Activated CD4-positive, alpha-beta T cell treated with anti-CD3 and anti-CD28 coated beads, Interleukin-2, amount 10 ng/mL, durations not matched to agents 7 days and 5 days (primary cell): Measurements from ENCODE around the gene FBXO44. TPM values are rescaled to one million over a fixed set of nuclear protein-coding genes. Genes with fewer than 3 reads are reported as not detected.

Experiments
- CTCF ChIA-PET: fragments of 350-600 bp; sonication (Branson Sonifier 250); formaldehyde crosslinking; loops from one replicate; lab custom pipeline; 2021; ENCODE audit warnings: antibody characterized with exemption; lab: Charles Lee
- POLR2A ChIA-PET: fragments of 350-600 bp; sonication (Branson Sonifier 250); formaldehyde crosslinking; loops from one replicate; lab custom pipeline; 2021; ENCODE audit warnings: antibody characterized with exemption; lab: Charles Lee
- DNase-seq: peaks from one replicate; pipeline ENCODE4 v3.0.0-alpha.2; 2020
- H3K27ac Mint-ChIP-seq: one replicate; pipeline ENCODE4 v1.8.0; 2021; ENCODE audit warnings: mild to moderate bottlenecking, moderate library complexity, mixed read lengths
- H3K27me3 Mint-ChIP-seq: one replicate; pipeline ENCODE4 v1.8.0; 2021; ENCODE audit warnings: mixed read lengths
- H3K36me3 Mint-ChIP-seq: one replicate; pipeline ENCODE4 v1.8.0; 2021; ENCODE audit warnings: low read depth, mixed read lengths
- H3K4me1 Mint-ChIP-seq: one replicate; pipeline ENCODE4 v1.8.0; 2021; ENCODE audit warnings: mixed read lengths
- H3K4me3 Mint-ChIP-seq: one replicate; pipeline ENCODE4 v1.8.0; 2021; ENCODE audit warnings: mild to moderate bottlenecking, moderate library complexity, mixed read lengths
- H3K9me3 Mint-ChIP-seq: one replicate; pipeline ENCODE4 v1.8.0; 2021; ENCODE audit warnings: mixed read lengths
- total RNA-seq, 2 experiments: library from RNA; stranded (reverse); gene quantifications; one replicate each; pipeline ENCODE4 v1.2.3, GENCODE V29; 2021

The FBXO44 gene
- total RNA-seq, 2 experiments from 2014 or later = 32.6 to 37.8 TPM

- no peak for DNase-seq
- Mint-ChIP-seq H3K36me3 (no peaks in the 10 kb centered on the region), H3K27ac (no peak overlapping the region), H3K4me3 (no peak overlapping the region), H3K27me3 (peaks cover 7% of the 10 kb centered on the region), H3K4me1 (peaks cover 3% of the 10 kb centered on the region), H3K9me3 (no peaks in the 10 kb centered on the region)
- ChIA-PET CTCF (interaction anchor here (0.6 to 1.9 kb wide), 5 partner anchors 11 to 457 kb away, joined by 3 to 7 read pairs (median 4); no protein-coding TSS in a partner anchor), POLR2A (no interaction called here)
Measured at GRCh38 chr1:11708554-11709350, 54.1 kb downstream of the FBXO44 start.

DNA sequence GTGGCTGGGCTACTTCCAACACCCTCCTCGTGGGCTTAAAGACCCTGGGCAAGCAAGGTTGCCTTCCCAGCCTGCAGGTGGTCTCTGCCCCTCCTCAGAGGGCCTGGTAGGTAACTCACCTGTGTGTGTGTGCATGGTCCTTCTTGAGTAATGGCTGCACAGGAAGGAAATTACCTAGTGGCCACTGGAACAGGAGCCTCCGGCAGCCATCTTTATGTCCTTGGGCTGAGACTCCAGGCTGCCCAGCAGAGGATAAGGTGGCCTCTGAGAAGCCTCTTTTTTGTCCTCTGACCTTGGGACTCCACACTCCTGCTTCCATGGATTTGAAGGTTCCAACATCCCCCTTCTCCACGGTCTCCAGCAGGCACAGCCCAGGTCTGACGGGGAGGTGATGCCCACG, 56.8 kb downstream of the FBXO44 start:
- no peak for DNase-seq
- CTCF ChIA-PET = interaction anchor here (1.0 to 1.1 kb wide), 3 partner anchors 8 to 47 kb away, joined by 3 to 5 read pairs (median 3); no protein-coding TSS in a partner anchor
- Mint-ChIP-seq H3K27ac (no peak overlapping the region), H3K4me1 (peaks cover 3% of the 10 kb centered on the region), H3K4me3 (no peak overlapping the region), H3K27me3 (no peaks in the 10 kb centered on the region), H3K9me3 (no peaks in the 10 kb centered on the region), H3K36me3 (no peaks in the 10 kb centered on the region)
- POLR2A ChIA-PET = no interaction called here

GRCh38 chr1:11712285-11712684, 57.6 kb downstream of the FBXO44 start:
- ChIA-PET POLR2A (no interaction called here), CTCF (no interaction called here)
- no peak overlapping the region for H3K4me3 Mint-ChIP-seq
- H3K36me3 Mint-ChIP-seq = no peaks in the 10 kb centered on the region
- H3K4me1 Mint-ChIP-seq = peaks cover 3% of the 10 kb centered on the region
- H3K9me3 Mint-ChIP-seq = no peaks in the 10 kb centered on the region
- no peaks in the 10 kb centered on the region for H3K27me3 Mint-ChIP-seq
- no peak for DNase-seq
- no peak overlapping the region for H3K27ac Mint-ChIP-seq

Other genes starting within 250 kb of the FBXO44 start
- gene DISP3, start 175.7 kb upstream of the FBXO44 start, total RNA-seq = under 1 TPM; 0.92 TPM
- gene FBXO2, start 448 bp upstream of the FBXO44 start, total RNA-seq = 1 to 10 TPM; 1.8 to 2.1 TPM
- gene FBXO6, start 9.3 kb downstream of the FBXO44 start, total RNA-seq = 10 to 100 TPM; 28.1 to 29.6 TPM
- gene MAD2L2, start 26.3 kb downstream of the FBXO44 start, total RNA-seq = 10 to 100 TPM; 68.7 to 73.3 TPM
- under 1 TPM; 0.54 to 0.62 TPM for gene DRAXIN, start 36.8 kb downstream of the FBXO44 start, total RNA-seq
- 10 to 100 TPM; 41.3 to 42.7 TPM for gene AGTRAP, start 81.3 kb downstream of the FBXO44 start, total RNA-seq
- not detected for gene C1orf167, start 107.3 kb downstream of the FBXO44 start, total RNA-seq
- 10 to 100 TPM; 23.8 to 29.0 TPM for gene MTHFR, start 151.1 kb downstream of the FBXO44 start, total RNA-seq
- gene CLCN6, start 151.3 kb downstream of the FBXO44 start, total RNA-seq = 10 to 100 TPM; 13.2 to 15.7 TPM
- gene NPPA, start 192.9 kb downstream of the FBXO44 start, total RNA-seq = not detected
- not detected for gene NPPB, start 204.1 kb downstream of the FBXO44 start, total RNA-seq